HG02798 (cell line): Measurements from ENCODE around the gene MLH3.

Source experiments
- ATAC-seq: cut with Tn5 transposase; IDR thresholded peaks from one replicate; pipeline ENCODE4 v1.9.1; 2021; ENCODE audit warnings: mild to moderate bottlenecking; ENCODE audit not compliant: unreplicated experiment, poor library complexity

MLH3 gene

DNA sequence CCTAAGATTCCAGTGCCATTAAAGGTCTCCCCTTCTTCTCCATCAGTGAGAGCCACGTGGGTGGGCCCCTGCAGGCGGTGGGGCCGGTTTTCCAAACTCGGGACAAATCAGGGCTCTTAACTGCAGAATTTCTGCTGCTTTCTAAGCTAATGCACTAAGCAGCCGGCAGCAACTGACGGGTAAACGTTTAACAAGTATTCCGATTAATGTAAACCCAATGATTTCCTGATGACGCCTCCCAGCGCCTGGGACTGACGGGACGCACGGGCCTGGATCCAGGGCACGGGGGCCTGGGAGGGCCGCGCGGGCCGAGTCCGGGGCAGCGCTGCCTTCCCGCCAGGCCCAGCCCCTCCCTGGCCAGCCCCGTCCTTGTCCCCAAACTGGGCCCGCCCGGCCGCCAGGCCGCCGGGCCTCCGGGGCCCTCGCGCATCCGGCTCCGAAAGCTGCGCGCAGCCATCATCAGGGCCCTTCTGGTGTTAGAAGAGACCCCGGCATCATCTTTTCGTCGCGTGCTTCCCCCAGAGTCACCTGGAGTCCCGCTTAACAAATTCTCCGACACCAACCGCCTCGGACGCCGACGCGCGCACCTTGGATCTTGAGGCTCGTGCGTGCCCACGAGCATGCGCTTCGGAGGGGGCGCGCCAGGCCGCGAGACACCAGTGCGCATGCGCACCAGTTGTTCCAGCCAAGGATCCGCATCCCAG, at the start of gene MLH3:
TSS of gene MLH3 (minus strand) at position 616 of the 704 bp plus-strand sequence. CDS start 1,812 bp downstream, outside the sequence.
- peak; percentile 88 for ATAC-seq

DNA sequence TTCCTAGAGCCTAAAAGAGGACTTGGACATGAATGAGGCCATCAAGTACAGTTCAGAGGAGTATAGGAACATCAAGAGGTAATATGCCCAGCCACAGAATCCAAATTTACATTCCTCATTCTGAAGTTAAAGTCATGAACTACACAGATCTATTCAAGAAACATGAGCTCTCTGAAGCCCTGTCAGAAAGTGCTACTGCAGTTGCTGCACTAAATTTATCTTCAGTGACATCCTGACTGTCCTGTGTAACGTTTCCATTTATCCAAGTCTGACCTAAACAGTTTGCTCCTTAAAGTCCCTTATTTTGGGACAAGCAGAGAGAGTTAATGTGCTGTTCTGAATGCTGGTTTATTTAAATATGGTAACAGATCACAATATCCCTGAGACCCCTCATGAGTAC, 47.4 kb upstream of the MLH3 start:
- ATAC-seq = no peak

DNA sequence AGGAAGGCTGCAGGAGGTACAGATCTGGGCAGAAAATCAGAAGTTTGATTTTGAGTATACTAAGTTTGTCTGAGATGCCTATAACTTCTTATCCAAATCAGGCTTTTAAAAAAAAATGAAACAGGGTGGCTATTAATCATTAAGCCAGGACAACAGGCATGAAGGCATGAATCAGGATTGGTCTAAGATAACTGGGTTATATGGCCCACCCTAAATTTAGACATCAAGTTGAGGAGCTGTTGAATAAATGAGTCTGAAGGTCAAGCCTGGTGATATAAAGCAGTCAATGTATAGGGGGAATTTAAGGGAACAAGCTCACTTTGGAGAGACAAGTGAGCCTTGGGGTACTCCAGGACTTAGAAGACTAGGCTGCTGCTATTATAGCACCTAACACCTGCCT, 46.9 kb upstream of the MLH3 start:
- no peak for ATAC-seq

DNA sequence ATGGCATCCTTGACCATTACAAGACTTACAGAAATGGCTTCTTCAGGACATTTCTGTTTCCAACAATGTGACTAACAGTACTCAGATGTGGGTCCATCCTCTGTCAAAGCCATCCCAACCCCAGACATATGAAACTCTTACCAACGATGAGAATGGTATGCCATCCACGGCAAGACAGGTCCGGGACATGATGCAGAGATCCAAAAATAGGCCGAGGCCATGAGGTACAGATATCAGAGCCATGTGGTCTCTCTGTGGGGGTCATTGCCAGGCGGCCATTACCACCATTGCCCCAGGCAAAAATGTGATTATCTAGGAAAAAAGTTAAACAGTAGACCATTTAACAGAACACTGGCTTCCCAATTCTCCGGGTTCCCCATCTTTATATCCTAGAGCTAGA, 45.7 kb upstream of the MLH3 start:
- no peak for ATAC-seq

DNA sequence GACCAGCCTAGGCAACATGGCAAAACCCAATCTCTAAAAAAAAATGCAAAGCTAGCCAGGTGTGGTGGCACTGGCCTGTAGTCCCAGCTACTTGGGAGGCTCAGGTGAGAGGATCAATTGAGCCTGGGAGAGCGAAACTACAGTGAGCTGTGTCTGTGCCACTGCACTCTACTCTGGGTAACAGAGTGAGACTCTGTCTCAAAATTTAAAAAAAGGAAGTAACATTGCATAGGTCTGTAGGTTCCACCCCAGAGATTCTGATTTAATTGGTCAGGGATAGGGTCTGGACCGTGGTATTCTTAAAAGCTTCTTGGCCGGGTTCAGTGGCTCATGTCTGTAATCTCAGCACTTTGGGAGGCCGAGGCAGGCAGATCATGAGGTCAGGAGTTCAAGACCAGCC, 44.4 kb upstream of the MLH3 start:
- no peak for ATAC-seq

DNA sequence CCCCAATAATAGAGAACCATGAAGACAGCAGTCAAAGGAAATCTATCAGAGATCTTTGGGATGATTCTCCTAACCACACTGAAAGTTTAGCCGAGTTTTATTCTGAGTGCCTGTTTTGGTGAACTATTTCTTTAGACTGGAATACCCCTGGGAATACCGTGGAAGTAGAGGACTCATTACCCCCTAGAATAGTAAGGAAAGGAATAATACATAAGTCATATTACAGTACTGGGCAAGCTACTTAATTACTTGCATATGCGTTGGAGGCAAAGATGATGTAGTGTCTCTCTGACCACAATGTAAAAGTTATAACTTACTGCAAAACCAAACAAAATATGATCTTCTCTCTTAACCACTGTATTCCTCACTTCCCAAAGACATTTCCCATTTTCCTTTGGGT, 43.6 kb upstream of the MLH3 start:
- ATAC-seq = no peak

DNA sequence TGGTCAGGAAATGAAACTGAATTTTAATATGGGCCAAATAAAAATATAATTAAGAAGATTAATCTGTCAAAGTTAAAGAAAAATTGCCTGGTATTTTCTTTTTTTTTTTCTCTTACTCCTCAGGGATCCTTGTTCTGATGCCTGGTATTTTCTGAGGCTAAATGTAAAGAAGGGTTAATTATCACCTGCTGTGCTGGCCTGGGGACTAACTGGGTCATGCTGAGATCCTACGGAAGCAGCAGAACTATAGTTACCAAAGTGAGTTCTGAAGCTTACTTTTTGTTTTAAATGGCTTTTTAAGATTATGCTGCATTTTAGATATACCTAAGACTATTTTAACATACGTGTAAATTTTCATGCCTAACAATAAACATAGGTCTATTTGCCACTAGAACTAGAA, 41.4 kb upstream of the MLH3 start:
- no peak for ATAC-seq

DNA sequence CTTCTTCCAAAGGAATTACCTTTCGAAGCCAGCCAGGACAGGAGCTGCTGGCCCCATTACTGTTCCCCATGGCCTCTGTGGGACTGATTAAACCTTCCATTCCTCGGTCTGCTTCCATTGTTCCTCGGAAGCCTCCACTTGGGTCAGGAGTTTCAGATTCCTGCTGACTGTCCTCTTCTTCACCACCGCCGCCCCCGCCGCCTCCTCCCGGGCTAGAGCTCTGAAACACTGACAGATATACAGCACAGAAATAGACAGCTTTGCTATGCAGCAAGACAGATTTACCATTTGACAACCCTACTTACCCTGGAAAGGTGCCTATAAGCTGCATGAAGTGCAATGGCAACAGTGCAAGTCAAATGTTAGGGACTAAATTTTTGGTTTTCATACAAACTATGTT, 40.0 kb upstream of the MLH3 start:
- no peak for ATAC-seq

DNA sequence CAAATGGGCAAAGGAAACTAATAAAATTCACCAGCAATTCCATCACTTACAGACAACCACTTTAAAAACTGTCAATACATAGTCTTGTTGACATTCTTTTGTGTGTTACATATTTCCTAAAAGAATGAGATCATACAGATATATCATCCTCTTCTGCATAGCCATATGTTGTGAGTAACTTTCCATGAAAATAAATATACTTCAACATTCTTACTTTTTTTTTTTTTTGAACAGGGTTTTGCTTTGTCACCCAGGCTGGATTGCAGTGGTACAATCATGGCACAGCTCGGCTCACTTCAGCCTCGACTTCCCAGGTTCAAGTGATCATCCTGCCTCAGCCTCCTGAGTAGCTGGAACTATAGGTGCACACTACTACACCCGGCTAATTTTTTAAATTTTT, 39.1 kb upstream of the MLH3 start:
- ATAC-seq = no peak

DNA sequence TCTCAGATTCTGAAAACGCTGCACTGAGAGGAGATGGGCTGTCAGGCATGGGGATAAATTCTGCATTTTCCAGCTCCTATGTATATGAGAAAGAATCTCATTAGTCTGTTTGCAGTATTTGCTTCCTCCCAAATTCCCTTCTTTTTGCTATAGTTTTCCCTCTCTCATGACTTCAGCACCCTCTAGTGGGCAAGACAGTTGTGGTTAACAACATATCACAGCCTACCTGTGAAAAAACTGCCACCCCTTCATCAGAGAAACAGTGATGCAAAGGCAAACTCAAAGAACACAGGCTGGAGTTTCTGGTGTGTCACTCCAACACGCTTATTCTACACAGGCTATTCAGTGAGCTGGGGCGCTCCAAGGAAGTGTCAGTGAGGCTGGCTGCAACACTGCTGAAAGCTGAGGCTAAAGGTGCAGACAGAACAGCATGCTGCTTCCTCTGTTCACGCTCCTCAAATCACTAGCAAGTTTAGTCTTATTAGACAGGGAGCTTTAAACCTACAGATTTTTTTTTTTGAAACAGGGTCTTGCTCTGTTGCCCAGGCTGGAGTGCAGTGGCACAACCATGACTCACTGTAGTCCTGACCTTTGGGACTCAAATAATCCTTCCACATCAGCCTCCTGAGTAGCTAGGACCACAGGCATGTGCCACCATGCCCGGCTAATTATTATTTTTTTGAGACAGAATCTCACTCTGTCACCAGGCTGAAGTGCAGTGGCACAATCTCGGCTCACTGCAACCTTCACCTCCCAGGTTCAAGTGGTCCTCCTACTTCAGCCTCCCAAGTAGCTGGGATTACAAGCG, 37.5 kb upstream of the MLH3 start:
- no peak for ATAC-seq

DNA sequence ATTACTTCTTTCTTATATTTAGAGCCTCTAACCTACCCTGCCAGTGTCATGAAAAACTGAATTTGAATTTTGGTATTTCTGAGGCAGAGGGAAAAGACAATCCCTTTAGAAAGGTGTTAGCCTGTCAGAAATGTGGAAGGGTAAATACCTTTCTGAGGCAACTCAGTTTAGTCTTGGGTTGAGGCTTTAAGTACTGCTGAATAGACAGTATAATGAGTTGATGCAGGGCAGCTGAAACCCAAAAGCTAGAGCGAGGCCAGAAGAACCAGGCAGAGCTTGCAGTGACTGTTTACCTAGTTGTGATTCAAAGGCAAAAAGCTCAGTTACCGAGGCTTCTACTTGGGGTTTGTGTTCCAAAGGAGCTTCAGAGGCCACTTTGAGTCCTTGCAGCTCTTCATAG, 36.9 kb upstream of the MLH3 start:
- ATAC-seq = no peak

DNA sequence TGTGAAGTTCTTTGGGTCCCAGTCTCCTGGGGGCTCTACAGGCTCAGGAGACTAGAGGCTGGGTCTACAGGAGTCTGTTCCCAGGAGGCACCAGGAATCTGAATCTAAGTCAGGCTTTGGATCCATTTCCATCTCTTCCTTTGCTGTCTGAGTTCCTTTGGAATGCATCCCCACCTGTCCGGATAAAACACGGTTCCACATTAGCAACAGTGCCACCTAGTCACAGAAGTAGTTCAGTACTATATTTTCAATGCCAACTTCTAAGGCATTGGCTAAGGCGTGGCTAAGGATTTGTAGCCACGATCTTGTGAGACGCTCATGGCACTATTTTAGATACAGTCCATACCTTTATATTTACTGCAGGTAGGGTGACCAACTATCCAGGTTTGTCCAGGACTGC, 33.2 kb upstream of the MLH3 start:
- no peak for ATAC-seq

DNA sequence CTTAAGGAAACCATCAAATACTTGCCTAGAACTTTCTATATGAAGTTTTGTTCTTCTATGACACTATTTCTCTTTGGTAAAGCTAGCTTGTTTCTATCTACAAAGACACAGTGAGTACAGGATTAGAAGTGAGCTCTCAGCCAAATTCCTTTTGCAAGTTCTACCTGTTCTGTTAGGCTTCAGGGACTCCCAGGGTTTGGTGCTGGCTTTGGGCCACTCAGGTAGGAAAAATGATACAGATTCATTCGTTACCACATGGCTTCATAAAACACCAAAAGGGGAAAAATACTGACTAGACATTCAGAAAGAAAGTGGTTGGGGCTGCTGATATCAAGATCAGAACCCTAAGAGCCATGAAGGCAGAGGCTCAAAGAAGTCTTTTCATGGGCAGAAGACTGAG, 32.0 kb upstream of the MLH3 start:
- ATAC-seq = no peak

DNA sequence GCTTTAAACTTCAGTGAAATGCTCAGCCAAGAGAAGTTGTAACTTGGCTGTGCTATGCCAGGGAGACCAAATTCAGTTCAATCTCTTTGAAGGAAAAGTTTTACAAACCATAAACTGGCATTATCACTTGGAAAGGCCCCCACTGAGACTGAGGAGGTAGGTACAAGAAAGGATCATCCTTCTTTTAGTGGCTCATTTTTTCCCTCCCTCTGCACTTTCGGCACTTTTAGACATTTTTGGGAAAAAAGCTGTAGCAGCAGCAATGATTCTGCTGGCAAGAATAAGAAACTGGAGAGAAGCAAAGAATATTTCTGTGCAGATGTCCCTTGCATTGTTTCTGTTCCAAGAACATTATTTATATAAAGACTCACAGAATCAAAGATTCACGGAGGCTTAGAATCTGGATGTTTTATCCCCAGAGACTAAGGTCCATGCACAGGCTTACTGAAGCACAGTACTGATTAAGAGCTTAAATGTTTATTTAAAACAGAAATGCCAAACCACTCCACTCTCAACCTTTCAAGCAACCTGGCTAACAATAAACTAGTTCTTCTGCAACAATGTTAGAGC, 30.5 kb upstream of the MLH3 start:
- ATAC-seq = no peak

DNA sequence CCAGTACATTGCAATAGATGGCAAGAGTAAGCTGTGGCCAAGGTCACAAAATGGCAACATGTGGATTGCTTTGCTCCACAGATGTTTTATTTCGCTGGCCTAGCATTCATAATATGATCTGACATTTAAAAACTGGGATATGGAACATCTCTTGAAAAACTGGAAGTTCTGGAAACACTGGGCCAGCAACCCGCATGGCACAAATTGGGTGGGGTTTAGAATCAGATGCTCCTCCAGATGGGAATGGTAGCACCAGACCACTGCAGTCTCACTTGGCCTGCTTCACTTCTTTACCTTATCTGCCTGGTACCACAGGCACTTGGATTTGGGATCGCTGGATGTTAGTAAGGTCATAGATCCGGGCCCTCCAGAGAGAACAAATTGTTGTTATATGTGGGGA, 28.3 kb upstream of the MLH3 start:
- ATAC-seq = no peak

DNA sequence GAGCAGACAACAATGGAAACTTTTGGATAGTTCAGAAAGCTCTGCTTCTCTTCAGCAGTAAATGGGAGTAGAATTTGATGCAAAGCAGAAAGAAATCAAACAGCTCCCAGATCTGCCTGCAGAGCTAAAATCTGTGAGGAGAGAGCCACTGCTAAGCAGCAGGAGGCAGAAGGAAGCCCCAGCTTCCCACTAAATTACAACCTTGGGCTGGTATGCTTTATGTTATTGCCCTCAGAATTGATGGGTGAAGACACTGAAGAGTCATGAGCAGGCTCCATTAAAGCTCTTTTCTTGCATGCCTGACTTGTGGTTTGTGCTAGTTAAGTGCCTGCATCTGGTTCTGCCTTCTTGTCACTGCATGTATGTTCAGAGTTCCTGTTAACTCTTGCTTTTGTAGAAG, 26.5 kb upstream of the MLH3 start:
- no peak for ATAC-seq

DNA sequence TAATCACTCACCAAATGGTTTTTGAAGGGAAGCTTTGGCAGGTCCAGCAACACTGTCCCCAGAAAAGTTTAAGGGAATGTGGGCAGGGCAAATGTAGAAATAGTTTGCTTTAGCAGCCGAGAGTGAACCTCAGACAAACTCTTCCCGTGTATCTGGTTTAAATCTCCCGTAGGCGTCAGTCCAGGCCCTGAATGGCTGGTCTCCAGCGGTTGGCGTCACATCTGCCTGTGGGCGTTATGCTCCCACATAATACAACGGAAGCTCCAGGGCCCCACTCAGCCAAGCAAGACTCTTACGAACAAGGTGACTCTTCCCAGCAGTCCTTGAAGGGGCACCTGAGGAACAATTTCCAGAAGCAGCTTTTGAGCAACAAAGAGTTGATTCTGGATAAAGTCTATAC, 19.1 kb upstream of the MLH3 start:
- ATAC-seq = no peak

DNA sequence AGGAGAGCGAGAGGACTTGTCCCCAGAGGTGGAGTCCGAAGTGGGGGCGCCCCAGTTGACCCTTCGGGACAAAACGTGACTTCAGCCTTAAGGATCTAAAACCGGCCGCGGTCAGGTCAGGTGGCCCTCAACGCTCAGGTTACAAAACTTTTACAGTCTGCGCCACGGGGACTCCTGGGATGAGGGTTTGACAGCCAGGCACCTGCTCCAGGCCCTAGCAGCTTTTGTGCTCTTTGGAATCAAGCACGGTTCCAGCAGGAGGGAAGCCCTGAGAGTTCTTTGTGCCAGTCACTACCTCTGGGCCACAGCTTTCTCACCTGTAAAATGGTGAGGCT, 18.5 kb upstream of the MLH3 start:
- no peak for ATAC-seq

DNA sequence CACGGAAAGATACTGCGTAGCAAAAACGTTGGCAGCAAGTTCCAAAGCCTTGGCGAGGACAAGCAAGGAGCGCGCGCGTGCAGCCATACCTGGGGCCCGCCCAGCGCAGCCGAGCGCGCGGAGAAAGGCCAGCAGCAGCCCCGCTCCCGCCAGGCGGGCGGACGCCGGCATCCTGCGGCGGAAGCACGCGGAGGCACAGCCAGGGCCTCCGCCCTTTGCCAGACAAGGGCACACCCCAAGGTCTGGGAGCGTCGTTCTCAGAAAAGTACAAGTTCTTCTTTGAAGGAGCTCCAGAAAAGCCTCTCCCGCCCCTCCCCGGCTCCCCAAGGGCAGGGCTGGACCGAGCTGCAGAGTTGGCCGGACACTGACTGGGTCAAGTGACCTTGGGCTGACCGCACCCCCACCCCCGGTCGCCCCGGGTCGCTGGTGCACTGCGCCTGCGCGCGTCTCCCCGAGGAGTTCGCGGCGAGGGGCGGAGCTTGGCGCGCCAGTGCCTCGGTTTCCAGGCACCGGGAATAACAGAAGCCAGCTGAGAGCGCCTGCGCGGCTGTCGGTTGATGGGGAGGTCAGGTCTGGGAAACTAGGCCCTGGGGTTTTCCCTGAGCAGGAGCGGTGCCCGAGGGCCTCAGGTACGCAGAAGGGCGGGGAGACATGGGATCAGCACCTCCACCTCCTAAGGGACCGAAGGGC, 18.0 kb upstream of the MLH3 start, which contains the start of gene ZC2HC1C:
TSS of gene ZC2HC1C (plus strand) at position 521 of the 690 bp plus-strand sequence. CDS start 933 bp downstream, outside the sequence.
- peak; percentile 87 for ATAC-seq

DNA sequence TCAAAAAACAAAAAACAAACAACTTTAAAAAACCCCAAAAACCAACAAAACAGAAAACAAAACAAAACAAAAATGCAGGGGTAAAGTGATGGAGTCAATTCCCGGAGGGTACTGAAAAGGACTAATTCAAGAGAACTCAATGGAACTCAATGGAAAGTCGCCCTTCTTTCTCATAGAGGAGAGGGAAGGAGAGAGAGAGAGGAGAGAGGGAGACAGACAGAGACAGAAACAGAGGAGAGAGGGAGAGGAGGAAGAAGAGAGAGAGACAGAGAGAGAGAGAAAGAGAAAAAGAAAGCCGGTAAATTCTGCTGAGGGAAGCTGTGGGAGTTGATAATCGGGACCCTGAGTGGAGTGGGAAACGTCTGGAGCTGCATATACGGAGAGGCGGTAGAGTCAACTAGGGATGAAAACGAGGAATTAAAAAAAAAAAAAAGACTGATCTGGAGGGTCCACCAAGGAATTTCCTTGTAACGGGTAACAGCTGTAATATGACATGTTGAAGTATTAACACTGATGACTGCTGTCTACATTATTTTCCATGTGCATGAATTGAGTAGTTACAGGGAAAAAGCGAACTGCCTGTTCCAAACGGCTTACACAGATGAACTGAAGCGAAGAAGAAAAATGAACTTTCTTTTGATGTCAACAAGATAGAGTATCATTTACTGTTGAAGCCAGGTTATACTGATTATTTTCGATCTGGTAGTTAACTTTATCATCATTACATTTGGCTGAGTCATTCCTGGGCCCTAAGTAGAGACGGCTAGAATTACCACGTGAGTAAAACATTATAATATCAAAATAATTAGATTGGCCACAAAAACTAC, 17.2 kb upstream of the MLH3 start:
- ATAC-seq = no peak
